ENCODE measurements around the gene LYPD1.

Gene LYPD1

DNA sequence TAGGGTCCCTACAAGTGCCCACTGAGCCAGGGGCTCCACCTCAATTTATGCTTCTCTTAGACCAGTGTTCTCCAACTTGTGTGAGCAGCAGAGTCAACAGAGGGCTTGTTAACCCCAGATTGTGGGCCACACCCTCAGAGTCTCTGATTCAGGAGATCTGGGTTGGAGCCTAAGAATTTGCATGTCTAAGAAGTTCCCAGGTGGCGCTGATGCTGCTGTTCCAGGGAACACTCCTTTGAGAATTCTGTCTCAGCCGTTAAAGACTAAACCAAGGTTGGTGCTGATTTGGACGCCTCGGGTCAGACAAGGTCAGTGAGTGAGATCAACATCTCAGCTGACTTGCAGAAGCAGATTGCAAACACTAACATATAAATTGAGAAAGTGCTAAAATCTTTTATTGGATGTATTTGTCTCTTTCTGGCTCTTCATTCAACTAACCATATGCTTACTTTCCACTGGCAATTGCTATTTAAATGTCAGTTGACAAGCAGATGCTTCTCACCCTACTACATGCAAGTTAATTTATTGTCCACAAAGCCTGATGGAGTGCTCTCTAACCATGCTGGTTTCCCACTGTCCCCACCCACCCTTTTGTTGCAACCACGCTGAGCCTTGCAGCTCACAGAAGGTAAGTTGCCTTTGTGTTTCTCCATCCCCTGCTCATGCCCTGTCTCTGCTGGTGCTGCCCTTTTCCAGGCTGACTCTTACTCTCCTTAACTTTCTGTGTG, 31.5 kb downstream of the LYPD1 start:
- FAIRE-seq (no peak), DNase-seq (ENCODE audit: insufficient read length, low spot score) (no peak)

DNA sequence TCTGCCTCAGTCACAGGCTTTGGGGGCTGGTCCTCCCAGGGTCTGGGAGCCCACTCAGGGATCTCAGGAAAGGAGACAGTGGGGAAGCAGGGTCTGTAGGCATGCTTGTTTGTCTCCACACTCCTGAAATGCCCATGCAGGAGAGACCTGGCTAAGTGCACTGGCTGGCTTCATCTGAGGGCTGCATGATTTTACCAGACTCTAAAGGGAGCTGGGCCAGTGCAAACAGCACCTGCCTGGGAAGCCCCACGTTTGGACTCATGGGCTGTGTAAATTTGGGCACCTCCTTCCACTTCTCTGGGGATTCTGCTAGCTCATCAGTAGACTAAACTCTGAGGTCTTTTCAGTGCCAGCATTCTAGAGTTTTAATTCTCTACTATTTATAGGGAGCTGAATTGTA, 33.7 kb downstream of the LYPD1 start:
- DNase-seq (ENCODE audit: insufficient read length, low spot score) (no peak), FAIRE-seq (no peak)

DNA sequence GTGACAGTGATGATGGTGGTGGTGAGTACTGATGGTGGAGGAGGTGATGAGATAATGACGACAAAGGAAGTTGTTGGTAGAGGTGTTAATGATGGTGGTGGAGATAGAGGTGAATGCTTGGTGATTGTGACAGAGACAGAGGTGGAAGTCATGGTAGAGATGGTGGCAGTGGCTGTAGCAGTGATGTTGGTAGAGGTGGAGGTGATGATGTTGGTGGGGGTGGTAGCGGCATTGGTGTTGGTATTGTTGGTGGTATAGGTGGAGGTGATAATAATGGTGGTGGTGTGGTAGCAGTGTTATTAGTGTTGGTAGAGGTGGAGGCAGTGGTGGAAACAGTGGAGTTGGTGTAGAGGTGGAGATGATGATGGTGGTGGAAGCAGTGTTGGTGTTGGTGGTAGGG, 36.4 kb downstream of the LYPD1 start:
- peak; percentile 84 for FAIRE-seq
- no peak for DNase-seq (ENCODE audit: insufficient read length, low spot score)

DNA sequence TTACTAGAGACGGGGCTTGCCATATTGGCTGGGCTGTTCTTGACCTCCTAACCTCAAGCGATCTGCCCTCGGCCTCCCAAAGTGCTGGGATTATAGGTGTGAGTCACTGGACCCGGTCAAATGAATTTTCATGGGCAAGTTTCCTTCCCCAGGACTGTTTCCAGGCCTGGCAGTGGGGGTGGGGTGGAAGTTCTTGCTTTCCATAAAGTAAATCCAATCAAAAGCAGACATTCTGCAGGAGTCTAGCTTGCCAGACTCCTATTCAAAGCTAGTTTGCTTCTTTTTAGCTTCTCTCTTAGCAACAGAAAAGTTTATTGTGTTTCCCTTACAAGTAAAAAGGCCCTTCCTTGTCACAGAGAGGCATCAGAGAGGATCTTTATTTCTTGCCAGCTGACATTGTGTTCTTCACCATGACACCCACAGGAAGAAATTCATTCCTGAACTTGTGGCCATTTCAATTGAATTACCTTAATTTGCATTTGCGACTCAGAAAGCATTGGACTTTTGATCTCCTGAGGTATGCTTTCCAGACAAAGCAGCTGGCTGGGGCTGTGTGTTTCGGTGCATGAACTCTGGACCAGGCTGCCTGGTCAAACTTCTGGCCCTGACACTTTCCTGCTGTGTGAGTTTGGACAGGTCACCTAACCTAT, 37.9 kb downstream of the LYPD1 start:
- no peak for DNase-seq (ENCODE audit: insufficient read length, low spot score)

DNA sequence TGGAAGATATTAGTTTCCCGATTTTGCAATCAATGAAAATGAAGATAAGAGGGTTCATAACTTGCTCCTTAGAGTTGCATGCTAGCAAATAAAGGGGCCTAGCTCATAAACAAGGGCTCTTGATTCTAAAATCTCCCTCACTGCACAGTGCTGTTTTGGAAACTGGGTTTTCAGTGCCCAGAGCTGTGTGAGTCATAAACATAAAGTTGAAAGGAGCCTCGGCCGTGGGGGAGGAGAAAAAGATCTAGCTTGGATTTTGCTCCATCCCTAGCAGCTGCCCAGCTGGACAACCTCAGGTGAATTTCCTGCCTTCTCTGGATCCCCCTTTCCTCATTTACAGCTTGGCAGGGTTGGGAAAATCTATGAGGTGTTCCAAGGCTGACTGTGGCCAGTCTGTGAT, 42.5 kb downstream of the LYPD1 start:
- FAIRE-seq, result no peak

More for the DNA sequence above, 37.9 kb downstream of the LYPD1 start:
- no peak for FAIRE-seq

DNA sequence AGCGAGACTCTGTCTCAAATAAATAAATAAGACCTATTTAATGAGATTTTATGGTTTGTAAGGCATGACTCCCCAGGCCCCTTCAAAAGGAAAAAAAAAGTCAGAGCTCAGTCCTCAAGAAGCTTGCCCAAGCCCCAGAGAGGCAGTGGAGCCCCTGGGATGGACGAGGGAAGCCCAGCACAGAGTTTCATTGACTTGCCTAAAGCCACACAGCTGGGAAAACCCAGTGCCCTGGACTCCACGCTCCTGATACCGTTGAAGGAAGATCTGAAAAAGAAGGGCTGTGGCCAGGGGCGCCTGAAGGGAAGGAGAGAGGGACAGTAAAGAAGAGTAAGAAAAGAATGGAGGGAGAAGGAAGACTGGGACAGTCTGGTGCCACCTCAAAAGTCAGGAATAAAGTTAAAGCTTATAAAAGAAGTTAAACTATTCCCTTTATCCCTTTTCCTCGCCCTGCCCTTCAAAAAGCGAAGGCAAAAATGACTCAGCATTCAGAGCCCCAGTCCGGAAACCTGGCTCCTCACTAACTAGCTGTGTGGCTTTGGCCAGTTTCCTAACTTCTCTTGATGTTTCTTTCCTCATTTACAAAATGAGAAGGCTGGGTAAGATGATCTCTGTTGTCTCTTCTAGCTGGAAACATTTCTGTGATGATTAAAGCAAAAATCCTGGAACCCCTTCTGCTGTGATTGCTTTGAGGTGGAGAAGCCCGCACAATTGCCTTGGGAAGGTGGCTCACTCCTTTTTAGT, 46.7 kb downstream of the LYPD1 start:
- no peak for FAIRE-seq
- no peak for DNase-seq (ENCODE audit: insufficient read length, low spot score)

More for the DNA sequence above, 42.5 kb downstream of the LYPD1 start:
- DNase-seq (ENCODE audit: insufficient read length, low spot score), result no peak

DNA sequence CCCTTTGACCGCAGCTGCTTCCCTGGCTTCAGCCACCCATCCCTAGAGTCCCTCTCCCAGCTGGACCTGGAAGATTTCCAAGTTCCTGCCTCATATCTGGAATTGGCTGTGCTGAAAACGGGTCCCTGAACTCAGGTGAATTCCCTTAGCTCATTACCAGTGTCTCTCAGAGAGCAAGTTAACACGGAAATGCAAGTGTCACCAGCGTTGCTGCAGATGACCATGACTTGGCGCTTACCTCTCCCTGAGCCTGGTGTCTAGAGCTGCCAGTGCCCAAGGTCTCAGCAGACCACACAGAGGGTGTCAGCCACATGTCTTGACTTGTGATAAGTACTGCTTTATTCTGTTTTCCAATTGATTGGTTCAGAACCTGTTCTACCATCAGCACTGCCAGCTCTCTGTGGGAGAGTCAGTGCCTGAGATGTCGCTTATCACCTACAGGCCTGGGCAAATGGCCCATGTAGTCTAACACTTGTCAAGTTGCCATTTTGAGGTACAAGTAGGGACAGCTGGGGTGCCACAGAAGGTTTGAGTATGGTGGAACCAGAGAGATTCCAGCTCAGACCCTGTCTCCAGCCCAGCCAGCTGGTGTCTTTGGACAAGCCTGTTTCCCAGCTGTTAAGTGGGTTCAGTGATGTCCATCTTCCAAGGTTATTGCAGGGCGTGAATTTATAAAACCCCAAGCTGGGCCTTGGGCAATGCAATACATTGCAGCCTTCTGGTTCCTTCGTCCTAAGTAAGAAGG, 48.7 kb downstream of the LYPD1 start:
- DNase-seq (ENCODE audit: insufficient read length, low spot score), result no peak
- peak; percentile 16 for FAIRE-seq

DNA sequence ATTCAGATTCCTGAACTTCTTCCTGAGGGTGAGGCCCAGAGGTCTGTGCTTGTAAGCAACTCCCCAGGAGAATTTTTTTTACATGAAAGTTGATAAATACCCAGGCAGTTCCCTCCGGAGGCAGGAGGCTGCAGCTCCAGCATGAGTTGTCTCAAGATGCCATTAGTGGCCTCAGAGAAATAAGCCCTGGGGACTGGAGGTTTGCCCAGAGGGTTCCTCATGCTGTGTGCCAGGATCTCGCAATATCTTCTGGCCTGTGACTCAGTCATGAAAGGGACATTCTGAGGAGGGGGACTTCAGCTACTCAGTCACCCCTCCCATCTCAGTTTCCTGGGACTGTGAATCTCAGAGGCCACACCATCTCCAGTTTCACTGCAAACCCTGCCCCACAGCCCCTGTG, 49.9 kb downstream of the LYPD1 start:
- FAIRE-seq, result no peak
- DNase-seq (ENCODE audit: insufficient read length, low spot score), result no peak

DNA sequence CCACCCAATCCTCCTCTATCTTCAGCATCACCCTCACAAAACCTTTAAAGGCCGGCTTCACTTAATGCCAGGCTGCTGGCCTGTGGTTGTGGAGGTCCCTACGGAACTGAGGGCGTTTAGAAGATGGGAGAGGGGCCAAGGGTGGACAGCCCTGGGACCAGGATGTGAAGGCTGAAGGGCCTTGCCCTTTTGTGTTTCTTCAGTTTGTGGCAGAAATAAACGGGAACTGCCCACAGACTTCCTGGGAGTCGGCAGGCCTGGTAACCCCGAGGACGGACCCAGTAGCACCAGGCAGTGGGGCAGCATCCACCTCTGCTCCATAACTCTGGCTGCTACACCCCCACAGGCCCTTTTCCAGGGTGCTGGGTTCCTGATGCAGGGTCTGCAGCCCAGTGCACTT, 51.3 kb downstream of the LYPD1 start:
- DNase-seq (ENCODE audit: insufficient read length, low spot score) (no peak), FAIRE-seq (no peak)

DNA sequence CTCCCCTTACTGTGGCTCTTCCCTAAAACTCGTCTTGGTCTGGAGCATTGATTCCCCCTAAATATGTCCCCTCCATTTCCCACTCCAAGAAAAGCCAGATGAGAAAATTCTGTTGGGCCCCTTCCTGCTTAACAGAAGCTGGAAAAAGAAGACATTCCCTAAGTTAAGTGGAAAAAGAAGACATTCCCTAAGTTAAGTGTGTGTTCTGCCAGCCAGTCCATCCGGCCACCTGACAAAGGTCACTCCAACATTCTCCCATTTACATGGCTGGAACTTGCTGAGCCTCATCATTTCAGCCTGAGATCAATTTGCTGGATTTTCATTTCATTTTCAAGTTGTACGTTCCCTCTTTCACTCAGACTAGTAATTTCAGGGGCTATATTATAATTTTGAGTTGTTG, 52.0 kb downstream of the LYPD1 start:
- DNase-seq (ENCODE audit: insufficient read length, low spot score) (no peak), FAIRE-seq (no peak)

DNA sequence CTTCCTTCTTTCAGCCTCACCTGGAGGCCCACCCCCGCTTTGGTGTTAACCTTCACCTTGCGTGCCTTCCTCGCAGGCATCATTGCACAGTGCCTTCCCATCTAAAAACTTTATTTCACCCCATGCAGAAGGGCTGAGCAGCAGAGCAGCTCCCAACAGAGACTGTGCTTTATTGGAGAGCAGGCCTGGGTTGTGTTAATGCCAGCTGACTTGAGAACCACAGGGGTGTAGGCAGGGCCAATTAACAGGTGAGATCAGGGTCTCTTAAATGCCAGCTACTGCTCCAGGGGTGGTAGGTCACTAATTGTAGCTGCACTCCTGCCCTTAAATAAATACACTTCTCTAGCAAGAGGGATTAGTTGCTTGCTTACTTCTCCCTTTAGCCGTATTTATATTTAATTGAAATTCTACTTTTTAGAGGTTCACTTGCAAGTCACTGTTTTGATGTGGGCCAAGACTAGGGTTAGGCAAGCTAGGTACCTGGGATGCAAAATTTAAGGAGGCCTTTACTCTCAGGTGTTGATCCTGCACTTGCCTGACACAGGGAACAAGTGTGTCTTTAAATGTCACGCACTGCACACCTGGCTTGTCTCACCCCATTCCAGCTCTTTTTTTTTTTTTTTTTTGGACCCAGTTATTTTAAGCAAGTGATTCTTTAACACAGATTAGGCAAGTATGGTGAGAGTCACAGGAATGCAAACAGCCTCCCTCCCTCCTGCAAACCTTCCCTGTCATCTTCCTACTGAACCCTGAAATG, 54.5 kb downstream of the LYPD1 start:
- no peak for FAIRE-seq
- no peak for DNase-seq (ENCODE audit: insufficient read length, low spot score)

DNA sequence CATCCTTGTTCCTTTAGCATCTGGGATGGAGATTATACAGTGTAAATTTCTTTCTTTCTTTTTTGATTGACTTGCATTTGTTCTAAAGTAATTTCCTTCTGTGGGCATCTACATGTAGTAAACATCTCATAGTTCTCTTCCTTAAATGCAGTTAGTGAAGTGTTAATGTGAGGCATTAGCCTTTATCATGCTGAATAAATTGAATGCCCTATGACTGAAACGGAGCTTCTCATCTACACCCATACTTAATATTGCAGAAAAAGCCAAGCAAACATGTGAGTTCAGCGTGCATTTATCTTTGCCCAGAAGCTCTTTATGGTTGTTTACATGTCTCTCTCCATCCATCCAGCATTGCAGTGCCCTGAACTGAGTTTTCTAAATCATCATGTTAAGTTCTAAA, 58.3 kb downstream of the LYPD1 start:
- FAIRE-seq (no peak), DNase-seq (ENCODE audit: insufficient read length, low spot score) (no peak)

DNA sequence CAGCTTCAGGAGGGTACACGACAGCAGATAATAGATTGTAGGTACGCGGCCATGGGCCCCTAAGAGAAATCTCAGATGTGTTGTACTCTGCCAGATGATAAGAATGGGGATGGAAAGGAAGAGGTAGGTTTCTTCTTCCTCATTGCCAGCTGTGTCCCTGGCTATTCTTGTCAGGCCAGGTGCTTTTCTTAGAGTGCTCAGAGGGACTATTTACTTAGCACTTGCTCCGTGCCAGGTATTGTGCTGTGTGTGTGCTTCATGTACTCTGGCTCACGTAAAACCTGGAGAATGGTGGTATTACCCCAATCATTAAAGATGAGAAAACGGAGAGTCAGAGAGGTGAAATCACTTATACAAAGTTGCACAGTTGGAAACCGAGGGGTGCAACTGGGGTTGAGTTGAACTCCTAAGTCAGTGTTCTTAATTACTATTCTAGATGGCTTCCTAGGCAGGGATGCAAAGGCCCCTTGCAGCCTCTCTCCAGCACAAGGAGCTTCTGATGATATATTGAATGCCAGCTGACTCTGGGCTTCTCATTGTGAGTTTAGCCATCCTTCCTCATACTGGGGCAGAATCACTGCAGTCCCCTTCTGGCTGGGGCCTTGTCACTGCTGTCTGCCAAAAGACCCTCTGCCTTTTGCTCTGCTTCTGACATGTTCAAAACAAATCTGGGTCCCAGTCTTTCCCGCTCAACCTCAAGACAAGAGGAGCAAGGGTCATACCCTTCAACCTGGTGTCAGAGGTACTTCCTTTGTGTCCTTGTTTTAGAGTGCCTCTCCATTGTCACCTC, 60.7 kb downstream of the LYPD1 start:
- DNase-seq (ENCODE audit: insufficient read length, low spot score), result no peak
- no peak for FAIRE-seq

DNA sequence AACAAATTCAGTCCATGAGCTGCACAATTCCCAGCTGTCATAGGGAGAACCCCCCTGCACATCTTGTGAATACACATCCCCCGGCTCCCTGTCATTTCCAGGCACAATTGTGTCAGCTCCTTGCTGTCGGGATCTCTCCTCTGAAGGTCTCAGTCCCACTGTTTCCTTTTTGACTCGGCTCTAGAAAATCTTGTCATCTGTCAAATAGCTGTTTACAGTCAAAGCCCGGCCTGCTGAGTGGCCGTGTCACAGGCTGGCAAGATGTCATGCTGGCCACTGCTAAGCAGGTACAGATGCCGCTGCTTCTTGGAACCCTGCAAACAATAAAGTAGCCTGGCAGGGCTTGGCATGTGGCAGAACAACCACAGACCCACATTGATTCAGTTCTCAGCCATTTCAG, 61.7 kb downstream of the LYPD1 start:
- no peak for FAIRE-seq

DNA sequence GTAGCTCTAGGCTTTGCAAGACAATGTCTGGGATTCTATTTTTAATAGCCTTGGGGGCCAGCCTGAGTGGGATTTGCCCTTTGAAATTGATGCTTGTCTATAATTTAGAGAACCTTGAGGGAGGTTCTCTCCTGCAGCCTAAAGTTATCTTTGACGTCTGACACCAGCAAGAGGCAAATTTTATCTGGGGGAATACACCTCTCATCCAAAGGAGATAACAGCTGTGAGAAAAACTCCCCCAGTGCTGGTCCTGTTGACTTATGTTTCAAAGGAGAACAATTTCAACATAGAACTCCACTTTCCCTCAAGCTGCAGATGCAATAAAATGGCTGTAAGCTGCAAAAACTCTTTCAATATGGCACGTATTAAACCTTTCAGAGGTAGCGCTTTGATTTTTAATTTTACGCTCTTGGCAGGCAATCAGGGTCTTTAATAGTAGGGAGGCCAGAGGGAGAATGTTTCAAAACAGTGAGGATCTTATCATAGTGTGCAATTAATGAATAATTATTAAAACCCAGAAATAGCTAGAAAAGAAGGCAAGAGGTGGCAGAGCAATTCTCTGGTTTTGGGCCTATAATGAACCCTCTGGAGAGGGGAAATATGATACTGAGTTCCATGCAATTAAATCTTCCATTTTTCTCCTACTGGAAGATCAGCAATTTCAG, 62.4 kb downstream of the LYPD1 start:
- DNase-seq (ENCODE audit: insufficient read length, low spot score), result no peak
- FAIRE-seq, result no peak

More for the DNA sequence above, 61.7 kb downstream of the LYPD1 start:
- DNase-seq (ENCODE audit: insufficient read length, low spot score), result no peak

DNA sequence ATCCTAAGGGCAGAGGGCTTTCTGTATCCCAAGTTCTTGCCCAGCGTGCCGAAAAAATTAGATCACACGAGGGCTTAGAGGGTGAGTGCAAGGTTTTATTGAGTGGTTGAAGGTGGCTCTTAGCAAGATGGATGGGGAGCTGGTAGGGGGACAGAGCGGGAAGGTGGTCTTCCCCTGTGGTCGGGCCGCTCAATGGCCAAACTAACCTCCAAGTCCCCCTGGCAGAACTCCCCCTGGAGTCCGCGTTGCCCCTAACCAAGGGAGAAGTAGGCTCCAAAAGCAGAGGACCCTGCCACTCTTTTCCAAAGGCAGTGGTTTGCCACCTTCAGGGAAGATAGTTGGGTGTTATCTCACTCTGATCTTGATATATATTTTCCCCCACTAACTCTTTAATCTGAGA, 63.4 kb downstream of the LYPD1 start:
- no peak for DNase-seq (ENCODE audit: insufficient read length, low spot score)
- no peak for FAIRE-seq

DNA sequence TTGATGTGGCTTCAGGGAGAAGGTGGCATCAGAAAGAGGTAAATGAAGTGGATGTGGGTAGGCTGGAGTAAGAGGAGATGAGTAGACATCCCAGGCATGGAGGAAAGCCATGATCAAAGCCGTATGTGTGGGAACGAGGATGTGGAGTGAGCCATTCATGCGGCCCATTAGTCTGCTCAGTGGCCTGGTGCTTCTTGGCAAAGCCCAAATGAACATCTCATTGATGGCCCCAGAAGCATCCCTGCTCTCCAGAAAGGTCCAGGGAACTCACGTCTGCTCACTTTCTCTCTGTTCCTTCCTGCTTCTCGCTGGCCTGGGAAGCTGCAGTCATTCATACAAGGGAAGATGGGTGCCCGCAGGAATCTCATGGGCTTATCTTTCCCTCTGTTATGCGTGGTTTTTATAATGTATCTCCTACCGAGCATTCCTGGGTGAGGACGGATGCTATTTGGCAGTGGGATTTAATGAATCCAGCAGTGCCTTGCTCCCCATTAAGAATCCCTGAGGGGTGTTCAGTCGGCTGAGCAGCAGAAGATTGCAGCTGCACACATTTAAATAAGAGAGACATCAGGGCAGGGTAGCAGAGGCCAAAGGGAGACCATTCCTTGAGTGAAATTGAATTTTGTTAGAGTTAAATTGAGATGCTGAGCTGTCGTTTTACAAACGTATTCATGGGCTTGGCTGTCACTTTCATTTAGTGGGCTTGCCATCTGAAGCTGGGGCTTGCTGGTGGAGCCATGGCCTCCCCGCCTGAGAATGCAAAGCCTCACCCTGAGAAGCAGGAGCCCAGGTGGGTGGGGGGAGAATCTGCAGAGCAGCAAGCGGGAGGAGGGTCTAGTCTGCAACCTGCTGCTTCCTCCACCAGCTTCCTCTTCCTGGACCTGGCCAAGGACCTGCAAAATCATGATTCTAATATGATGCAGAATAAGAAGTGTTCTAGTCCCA, 64.5 kb downstream of the LYPD1 start:
- DNase-seq (ENCODE audit: insufficient read length, low spot score), result no peak
- FAIRE-seq, result no peak

DNA sequence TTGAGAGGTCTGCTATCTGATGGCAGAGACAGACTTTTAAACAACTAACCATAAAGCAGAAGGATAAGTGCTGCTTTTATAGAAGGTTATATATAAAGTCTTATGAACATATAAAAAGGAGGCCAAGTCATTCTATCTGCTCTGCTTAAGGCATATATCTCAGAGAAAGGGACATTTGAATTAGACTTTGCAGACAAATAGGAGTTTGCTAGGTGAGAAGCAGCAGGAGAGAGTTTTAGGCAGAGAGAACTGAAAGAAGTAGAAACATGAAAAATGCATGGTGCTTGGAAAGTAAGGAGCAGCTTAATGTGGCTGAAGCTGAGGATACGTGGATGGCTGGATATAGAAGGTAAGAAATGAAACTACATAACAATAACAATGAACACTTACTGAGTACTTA, 65.4 kb downstream of the LYPD1 start:
- FAIRE-seq, result no peak
- DNase-seq (ENCODE audit: insufficient read length, low spot score), result no peak

All from HTR-8/SVneo (cell line).